T-helper 9 cell (primary cell): ENCODE data around the gene USP14.

Source experiments
- DNase-seq: peaks from one replicate; pipeline ENCODE4 v3.0.0-alpha.2; 2020

The USP14 gene

DNA sequence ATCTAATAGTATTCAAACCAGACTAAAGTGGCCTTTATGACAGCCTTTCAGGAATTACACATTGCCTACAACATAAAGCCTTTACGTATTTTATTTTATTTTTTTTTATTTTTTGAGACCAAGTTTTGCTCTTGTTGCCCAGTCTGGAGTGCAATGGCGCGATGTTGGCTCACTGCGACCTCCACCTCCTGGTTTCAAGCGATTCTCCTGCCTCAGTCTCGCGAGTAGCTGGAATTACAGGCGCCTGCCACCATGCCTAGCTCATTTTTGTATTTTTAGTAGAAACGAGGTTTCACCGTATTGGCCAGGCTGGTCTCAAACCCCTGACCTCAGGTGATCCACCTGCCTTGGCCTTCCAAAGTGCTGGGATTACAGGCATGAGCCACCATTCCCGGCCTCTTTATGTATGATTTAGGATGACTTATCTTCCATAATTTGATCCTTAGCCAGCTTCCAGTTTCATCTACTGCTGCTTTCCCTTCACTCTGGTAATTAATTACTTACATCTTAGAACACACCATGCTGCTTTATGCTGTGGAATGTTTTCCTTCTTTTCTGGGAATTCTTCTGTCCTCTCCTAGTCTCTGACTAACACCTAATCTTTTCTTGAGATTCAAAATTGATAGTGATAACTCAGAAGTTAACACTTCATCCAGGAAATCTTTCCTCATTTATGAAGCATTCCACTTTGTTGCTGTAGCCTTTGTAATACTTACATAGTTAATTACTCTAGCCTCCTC lies 2.6 kb downstream of the USP14 start:
- DNase-seq = no peak

DNA sequence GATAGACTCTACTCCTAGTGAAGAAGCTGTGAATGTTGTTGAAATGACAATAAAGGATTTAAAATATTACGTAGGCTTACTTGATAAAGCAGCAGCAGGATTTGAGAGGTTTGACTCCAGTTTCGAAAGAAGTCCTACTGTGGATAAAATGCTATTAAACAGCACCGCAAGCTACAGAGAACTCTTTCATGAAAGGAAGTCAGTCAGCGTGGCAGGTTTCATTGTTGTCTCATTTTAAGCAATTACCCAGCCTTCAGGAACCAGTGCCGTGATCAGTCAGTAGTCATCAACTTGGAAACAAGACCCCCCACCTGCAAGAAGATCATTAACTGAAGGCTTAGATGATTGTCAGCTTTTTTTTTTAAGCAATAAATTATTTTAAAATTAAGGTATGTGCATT lies 14.0 kb downstream of the USP14 start:
- DNase-seq = no peak

DNA sequence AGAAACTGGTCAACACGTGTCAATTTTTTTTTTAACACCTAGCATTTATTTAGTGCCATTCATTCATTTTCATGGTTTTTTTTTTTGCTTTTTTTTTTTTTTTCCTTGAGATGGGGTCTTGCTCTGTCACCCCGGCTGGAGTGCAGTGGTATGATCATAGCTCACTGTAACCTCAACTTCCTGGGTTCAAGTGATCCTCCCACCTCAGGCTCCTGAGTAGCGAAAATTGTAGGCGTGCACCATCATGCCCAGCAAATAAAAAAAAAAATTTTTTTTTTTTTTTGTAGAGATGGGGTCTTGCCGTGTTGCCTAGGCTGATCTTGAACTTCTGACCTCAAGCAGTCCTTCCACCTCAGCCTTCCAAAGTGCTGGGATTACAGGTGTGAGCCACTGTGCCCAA lies 21.1 kb downstream of the USP14 start:
- no peak for DNase-seq

DNA sequence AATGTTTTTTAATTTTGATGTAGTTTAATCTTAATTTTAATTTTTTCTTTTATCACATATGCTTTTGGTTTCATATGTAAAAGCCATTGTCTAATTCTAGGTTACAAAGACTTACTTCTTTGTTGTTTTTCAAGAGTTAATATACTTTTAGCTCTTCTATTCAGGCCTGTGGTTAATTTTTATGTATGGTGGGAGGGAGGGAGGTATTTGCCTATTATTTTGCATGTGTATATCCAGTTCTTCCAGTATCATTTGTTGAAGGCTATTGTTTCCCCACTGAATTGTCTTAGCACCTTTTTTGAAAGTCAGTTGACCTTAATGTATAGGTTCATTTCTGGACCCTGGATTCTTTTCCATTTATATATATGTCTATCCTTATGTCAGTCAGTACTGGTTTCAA lies 23.4 kb downstream of the USP14 start:
- no peak for DNase-seq

DNA sequence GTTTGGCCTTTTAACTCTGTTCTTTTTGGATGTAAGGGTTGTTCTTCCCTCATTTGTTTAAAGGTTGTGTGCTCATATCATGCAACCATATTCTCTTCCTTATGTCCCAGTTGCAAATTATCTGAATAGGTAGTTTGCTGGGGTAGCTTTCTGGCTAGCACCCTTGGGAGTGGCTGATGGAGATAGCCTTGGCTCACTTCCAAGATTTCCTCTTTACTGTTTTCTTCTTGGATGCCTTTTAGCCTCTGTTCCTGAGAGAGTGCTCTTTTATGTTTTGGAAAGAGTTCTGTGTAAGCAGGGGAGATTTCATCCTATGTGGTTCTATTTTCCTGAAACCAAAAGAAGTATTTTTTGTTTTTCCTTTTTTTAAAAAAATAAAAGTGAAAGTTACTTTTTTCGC lies 25.4 kb downstream of the USP14 start:
- DNase-seq = no peak

DNA sequence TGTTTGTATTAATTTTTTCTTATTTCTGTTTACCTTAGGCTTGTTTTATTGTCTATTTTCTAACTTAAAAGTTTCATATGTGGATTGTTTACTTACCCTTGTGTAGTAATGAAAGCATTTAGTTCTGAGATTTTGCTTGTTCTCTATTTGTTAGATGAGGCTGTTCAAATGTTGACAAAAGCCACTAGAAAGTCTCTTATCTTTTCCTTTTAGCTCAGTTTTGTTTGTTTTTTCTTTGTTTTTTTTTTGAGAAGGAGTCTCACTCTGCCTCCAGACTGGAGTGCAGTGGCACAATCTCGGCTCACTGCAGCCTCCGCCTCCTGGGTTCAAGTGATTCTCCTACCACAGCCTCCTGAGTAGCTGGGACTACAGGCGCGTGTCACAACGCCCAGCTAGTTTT lies 30.9 kb downstream of the USP14 start:
- no peak for DNase-seq

DNA sequence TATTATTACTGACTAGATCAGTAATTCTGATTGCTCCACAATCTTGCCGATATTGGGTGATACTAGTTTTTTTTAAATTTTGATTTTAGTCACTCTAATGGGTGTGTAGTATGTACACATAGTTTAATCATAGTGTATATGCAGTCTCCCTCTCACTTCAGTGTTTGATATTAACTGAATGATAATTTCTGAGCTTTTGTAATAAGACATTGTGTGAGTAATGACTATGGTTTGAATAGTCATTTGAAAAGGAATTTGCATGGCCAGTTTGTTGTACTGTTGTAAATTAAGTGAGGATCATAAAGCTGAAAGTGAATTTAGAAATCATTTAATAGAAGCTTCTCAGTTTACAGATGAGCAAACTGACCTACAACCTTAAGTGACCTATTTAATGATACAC lies 33.4 kb downstream of the USP14 start:
- DNase-seq = no peak

DNA sequence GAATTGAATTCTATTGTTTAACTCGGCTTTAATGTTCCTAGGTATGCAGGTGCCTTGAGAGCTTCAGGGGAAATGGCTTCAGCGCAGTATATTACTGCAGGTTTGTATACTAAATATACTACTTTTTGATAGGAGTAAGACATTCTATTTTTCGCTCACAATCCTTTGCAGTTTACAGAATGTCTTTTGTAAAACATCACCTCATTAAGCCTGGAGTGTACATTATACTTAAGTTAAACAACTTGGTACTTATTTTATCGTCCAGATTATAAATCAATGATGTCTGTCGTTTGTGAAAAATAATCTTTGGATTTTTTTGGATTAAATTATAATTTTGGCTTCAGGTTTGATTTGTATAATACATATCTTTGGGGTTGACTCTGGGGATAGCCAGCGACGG lies 34.4 kb downstream of the USP14 start:
- DNase-seq = no peak

DNA sequence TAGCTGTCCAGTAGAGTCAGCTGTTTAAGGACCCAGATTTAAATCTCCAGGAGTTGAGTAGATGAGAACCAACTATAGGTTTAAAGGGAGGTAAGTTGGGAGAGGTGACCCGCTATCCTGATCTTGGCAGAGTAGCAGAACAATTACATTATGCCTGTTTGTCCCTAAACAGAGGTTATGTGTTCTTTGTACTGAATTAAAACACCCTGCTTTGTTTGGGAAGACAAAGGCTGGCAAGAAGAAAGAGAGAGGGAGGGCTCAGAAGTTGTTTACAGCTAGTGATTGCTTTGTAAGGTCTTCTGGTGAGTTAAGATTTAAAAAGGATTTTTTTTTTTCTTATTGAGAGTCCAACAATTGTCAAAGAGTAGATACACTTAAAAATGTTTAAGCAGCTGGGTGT lies 37.3 kb downstream of the USP14 start:
- DNase-seq = no peak

DNA sequence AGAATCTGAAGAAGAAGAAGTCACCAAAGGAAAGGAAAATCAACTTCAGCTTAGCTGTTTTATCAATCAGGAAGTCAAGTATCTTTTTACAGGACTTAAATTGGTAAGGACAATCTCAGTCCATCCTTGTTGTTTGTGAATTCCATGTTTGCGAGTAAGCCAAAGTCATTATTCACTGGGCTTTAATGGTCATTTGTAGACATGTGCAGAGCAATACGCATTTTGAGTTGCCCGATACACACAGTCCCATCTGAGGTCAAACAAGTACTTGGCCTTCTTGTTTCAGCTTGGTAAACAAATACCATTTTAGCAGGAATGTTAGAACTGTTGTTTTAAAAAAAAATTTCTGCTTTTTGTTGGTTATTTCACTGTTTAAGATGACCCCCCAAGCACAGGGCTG lies 40.9 kb downstream of the USP14 start:
- DNase-seq = no peak

DNA sequence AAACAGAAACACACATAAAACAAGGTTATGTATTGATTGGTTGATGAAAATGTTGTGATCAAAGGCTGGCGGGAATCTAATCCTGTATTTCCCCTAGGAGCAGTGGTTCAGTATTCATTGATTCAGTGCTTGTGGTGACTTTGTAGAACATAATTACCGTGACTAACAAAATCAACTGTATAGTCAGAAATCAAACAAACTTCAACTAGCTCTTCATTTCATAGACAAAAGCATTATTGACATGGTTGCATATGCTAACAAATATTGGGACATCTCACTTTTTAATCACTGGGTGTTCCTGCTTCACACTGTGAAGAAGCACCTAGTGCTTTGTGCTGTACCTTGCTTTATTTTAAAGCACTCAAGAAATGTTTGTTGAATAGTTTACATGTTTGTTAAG lies 41.4 kb downstream of the USP14 start:
- DNase-seq = no peak

DNA sequence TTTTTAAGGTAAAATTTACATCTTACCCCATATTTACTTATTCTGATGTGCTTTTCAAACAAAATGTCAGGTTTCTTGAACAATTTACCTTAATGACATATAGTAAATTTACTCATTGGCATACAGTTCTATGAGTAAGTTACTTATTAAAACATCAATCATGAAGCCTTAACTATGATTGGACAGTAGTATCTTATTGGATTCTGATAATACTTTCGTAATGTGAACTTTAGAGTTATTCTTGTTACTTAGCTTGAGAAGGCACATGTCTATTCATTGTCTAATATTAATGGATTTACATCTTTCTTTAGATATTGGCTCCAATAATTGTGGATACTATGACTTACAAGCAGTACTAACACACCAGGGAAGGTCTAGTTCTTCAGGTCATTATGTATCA lies 51.7 kb downstream of the USP14 start:
- no peak for DNase-seq

DNA sequence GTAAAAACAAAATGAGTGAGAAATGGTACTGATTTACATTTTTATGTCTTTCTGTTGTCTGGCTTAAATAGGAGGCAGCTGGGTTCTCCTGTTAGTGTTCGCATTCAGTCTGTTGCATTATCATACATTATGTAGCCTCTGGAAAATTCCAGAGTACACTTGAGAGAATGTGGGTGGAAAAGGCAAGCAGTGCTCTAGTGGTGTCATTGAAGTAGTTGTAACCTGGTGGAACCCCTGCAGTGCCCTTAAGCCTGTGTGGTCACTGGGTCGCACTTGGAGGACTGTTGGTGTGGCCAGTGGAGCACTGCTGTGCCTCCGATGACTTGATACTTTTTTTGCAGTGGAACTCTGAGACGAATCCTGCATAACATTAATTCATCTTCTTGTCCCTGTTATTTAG lies 52.4 kb downstream of the USP14 start:
- no peak for DNase-seq

DNA sequence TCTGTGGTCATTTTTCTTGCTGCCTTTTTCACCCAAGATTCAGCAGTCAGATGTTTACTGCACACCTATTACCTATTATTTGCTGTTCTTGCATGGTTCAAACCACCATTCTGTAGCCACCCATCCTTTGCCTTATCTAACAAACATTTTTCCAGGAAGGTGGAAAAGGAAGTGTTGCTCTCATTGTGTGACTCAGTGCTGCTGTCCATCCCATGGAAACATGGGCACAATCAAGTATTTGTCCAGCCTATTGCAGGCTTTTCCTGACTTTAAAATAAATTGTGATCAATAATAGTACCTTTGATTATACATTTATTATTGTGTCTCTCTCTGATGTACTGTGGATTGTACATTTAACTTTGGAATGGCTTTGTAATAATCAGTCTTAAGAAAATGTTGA lies 53.2 kb downstream of the USP14 start:
- no peak for DNase-seq

DNA sequence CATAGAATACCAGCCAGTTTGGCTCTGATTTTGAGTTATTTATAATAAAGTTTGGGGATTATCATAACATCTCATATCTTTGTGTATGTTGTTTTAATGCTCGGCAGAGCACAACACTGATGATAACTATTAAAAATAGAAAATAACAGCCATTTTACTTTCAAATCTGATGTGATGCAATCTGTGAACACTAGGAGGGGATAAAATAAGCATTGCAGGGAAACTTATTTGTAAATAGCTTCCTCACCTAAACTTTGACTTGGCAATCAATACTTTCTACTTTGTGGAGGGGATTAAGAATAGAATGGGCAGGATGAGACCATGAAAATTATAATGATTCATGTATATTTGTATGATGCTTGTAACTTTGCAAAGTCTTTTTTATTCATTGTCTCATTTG lies 54.4 kb downstream of the USP14 start:
- no peak for DNase-seq

DNA sequence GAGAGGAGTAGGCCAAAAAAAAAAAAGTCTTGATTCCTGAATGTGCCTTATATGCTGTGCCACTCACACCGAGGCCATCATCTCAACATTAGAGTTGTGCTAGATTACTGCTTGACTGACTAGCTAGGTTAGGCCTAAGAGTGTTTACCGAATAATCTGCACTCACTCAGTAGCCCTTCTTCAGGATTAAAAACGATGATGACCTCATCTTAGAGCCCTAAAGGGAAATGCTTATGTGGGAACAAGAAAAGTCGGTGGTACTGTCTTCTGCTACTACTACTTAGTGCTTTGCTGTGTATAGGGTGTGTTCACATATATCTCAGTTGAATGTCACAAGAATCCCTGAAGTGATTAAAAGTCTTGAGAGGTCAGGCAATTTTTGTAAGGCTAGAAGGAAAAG lies 55.1 kb downstream of the USP14 start:
- DNase-seq = no peak

DNA sequence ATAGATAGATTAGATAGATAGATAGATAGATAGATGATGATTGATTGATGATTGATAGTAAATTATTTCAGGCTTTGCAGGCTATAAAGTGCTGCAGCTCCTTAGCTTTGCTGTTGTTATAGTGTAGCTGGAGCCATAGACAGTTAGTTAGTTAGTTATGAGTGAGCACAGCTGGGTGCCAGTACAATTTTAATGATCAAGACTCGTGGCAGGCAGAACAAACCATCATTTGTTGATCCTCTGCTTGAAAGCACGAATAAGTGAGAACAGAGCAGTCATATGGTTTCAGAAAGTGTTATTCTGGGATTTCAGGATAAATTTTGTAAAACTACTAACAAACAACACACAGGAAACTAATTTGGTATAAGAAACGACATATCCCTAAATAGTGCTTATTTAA lies 55.6 kb downstream of the USP14 start:
- DNase-seq = no peak

DNA sequence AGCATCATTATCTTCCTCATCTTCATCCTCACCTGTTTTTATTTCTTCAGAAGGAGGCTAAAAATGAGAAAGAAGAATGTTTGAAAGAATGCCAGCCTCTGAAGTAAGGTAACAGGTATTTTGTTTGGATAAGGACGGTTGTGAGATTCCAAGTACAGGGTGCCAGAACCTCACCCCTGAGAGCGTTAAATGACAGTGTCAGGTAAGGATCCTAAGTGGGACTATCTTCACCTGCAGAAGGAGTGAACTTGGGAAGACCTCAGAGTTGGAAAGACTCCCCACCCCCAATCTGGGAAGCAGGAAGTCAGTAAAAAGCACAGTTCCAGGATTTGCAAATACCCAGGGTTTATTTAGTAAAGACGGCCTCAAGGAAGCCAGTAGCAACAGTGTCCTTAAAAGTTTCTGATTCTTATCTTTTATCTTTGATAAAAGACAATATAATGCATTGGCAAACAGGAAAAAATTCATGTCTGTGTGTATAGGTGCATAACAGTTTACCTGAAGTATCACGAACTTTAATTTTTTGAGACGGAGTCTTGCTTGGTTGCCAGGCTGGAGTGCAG lies 57.2 kb downstream of the USP14 start:
- DNase-seq = no peak

DNA sequence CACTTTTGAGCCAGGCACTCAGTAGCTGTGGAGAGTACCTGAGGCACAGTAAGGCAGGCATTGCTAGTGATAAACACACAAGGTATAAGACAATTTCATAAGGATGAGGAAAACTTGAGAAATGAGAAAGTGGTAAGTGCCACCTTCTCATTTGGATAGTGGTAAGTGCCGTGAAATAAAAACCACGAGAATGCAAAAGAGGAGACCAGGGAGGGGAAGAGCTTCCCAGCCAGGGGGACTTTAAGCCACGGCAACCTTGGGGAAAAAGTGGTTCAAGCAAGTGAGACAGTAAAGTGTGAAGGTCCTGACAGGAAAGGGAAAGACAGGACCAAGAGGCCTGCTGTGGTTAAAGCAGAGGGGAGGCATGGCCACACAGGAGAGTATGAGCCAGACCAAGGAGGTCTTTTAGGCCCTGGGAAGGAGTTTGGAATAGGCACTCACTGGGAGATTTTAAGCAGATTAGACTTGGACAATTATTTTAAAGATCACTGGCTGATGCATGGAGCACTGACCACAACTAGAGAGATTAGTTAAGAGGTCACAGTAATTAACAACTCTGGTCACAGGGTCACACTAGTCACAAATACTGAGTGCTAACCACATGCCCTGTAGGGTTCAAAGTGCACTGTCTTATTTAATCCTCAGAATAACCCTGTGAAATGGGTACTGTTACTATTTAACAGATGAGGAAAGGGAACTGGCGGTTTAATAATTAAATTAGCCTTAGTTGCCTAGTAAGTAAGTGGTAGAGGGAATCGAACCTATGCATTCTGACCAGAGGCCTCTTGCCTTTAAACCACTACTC lies 59.4 kb downstream of the USP14 start:
- DNase-seq = no peak

DNA sequence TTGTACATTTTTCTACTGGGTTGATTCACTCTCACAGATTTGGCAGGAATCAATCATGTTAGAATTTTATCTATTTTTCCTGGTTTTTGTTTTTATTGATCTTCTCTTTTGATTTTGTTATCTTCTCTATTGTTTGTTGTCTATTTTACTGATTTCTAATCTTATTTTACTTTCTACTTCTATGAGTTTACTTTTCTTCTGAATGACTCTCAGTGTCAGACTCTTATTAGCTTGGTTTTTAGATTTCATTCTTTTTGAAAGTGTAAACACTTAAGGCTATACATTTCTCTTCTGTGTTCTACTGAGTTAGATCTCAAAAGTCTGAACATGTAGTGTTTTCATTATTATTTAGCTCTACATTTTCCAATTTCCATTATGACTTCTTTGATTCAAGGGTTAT lies 62.4 kb downstream of the USP14 start:
- no peak for DNase-seq

DNA sequence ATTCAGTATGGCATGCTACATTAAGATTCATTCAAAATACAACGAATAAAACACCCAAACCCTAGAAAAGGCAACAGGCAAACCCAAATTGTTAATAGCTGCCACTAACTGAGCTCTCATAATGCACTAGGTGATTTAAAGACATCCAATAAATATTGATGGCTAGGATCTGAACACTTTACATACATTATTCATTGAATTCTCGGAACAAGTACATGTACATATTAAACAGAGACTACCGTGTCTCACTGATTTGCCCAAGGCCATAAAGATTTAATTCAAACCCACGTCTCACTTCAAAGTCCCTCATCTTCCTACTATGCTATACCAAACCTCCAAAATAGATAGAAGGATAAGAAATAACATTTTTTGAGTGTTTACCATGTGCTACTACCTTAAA lies 67.4 kb downstream of the USP14 start:
- DNase-seq = no peak

DNA sequence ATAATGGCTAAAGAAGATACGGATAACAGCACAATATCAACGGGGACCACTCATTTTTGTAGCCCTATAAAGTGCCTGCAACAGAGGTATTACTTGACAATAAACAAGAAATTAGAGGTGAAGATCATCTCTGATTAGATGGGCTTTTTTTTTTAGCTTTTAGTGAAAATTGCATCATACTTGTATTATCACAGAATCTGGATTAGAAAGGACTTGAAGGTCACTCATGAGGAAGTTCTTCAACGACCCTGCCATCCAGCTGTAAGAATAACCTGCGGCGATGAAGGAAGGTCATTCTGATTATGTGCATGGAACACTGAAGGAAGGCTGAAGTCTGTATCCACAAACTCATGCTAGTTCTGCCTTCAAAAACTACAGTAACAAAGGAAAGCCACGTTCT lies 69.0 kb downstream of the USP14 start:
- DNase-seq = no peak

DNA sequence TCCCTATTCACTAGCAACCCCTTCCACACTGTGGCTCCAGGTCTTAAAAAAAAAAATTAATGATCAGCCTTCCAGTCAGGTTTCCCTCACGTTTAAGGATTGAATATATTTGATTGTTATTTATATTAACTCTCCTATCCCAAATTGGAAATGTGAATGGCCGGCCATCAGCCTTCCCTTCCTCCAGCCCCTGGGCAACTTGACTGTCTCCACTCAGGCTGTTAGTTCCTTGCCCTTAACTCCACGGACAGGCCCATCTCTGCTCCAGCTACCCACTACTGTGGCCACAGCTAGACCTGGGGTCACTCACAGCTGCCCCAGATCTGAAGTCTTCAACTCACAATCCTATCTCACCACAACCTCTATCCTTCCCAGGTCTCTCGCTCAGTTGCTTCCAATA lies 69.5 kb downstream of the USP14 start:
- DNase-seq = no peak

DNA sequence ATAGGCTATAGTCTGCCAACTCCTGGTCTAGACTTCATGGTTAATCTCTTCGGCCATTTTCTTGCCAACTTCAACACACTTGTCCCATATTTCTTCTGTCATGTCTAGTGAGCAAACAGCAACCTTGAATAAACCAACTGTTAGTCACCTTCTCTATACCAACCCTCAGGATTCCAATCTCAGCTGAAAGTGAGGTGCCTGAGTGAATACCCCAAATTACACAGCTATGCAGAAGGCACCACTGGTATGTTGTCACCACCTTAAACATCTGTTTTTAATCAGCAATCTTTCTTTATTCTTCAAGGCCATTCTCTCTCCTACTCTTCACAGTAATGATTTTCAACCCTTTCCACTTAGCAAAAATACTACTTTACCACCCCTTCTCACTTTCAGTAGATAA lies 70.2 kb downstream of the USP14 start:
- DNase-seq = no peak
